GM18873 (cell line): Measurements from ENCODE around the gene DHCR7.

Source experiments
- ATAC-seq: cut with Tn5 transposase; IDR thresholded peaks from one replicate; pipeline ENCODE4 v1.9.1; 2021; ENCODE audit warnings: mild to moderate bottlenecking, moderate library complexity, moderate number of reproducible peaks; ENCODE audit not compliant: unreplicated experiment, low FRiP score

DHCR7 gene, protein sequence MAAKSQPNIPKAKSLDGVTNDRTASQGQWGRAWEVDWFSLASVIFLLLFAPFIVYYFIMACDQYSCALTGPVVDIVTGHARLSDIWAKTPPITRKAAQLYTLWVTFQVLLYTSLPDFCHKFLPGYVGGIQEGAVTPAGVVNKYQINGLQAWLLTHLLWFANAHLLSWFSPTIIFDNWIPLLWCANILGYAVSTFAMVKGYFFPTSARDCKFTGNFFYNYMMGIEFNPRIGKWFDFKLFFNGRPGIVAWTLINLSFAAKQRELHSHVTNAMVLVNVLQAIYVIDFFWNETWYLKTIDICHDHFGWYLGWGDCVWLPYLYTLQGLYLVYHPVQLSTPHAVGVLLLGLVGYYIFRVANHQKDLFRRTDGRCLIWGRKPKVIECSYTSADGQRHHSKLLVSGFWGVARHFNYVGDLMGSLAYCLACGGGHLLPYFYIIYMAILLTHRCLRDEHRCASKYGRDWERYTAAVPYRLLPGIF

DNA sequence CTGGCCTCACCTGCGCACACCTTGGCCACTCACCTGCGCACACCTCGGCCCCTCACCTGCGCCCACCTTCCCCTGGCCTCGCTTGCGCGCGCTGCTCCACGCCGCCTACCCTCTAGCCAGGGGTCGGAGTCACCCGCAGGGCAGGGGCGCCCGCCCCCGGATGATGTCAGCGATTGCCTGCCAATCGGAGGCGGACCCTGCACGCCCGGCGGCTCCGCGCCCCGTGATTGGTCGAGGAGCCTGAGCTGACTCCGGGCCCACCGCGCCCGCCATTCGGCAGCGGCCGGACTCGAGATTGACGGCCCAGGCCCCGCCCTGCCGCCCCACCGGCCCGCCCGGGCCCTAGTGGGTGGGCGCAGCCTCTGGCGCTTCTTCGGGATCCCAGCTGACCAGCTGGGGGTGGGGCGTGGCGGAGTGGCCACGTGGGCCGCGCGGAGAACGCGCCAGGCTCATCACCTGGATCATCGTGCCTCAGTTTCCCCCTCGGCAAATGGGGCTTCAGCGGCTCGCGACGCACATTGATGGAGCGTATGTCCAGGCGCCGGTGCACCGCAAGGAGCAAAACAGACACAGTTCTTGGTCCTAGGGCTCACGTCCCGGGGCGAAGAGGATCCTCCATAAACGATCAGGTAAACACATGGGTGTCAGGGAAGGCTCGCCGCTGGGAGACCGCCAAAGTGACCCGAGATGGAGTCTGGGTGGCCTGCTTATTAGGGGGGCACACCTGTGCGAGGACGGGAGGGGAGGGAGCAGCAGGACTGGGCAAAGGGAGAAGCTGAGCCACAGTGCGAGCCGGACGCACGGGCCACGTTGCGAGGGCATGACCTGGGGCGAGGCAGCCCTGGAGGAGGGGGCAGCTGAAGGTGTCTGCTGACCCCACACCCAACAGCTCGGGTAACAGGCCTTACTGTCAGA, at the start of gene DHCR7:
Gene DHCR7, minus strand, starts transcription at position 137 of the 915 bp plus-strand sequence. CDS start 3,441 bp downstream, outside the sequence.
- ATAC-seq, result peak; percentile 64

DNA sequence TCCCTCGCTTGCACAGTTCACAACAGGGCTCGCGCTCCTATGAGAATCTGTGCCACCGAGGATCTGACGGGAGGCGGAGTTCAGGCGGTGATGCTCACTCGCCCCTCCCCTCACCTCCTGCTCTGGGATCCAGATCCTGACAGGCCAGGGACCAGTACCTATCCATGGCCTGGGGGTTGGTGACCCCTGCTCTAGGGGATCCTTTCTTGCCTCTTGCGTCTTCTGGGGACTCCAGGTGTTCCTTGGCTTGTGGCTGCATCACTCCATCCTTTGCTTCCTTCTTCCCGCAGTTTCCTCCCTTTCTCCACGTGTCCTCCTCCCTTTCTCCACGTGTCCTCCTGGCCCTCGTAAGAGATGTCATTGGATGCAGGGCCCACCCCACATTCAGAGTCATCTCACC, 48.2 kb upstream of the DHCR7 start:
- ATAC-seq, result no peak

DNA sequence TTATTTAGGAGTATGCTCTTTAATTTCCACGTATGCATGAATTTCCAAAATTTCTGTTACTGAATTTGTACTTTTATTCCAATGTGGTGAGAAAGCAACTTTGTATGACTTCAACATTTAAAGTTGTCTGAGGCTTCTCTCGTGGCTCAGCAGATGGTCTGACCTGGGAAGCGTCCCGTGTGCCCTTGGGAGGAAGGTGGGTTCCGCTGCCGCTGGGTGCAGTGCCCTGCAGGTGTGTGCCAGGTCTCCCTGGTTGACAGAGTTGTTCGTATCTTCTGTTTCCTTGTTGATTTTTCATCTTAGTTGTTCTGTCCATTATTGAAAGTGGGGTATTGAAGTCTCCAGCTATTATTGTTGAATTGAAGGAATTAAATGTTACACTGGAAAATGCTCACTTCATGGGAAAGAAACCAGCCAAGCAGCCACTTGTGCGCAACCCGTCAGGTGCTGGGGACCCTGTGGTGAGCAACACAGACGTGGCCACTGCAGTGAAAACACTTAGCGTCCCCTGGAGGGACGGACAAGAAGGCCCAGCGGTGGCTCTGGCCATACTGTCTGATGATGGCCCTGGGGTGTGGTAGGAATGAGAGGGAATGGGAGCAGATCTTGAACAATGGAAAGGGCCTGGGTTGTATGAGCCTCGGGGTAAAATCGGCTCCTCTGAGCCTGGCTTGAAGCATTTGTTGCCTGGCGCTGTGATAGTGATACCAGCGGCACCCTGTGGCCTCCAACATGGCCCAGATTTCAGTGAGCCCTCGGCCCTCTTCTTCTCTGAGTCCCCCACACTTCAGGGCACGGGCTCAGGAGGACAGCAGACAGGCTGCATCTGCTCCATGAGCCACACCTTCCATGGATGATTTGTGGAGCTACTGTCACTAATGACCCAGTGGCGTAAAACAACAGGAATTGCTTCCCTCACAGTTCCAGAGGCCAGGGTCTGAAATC, 47.4 kb upstream of the DHCR7 start:
- no peak for ATAC-seq

DNA sequence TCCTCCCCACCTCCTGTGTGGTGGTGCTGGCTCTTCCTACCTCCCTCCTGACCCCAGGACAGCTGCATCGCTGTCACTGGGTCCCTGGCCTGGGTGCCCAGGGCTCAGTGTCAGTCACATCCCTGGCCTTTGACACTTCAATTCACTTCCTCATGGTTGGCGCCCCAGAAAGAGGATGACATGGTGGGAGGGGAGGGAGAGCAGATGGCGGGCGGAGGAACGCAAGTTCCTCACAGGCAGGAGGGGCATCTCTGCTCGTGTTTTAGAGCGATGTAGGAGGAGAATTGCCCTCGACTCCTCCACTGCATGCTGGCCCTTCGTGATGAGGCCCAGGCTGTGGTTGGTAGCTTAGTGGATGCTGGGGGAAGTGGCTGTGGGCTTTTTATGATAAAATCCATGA, 43.7 kb upstream of the DHCR7 start:
- ATAC-seq, result no peak

DNA sequence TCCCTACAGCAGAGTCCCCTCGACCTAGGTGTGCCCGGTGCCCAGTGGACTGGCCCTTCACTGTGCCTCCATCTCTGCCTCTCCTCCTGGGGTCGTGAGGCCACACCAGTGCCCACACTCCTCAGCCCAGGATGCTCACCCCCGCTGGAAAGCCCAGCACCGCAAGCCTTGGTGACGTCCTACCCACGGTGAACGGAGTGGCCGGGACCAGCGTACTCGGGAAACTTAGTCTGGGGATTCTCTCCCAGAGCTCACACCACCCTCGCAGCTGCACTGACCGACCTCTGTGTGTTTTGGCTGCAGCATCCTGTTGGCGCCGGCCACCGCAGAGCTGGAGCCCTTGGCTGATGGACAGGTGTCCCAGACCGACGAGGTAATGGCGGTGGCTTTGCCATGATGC, 43.3 kb upstream of the DHCR7 start:
- no peak for ATAC-seq

DNA sequence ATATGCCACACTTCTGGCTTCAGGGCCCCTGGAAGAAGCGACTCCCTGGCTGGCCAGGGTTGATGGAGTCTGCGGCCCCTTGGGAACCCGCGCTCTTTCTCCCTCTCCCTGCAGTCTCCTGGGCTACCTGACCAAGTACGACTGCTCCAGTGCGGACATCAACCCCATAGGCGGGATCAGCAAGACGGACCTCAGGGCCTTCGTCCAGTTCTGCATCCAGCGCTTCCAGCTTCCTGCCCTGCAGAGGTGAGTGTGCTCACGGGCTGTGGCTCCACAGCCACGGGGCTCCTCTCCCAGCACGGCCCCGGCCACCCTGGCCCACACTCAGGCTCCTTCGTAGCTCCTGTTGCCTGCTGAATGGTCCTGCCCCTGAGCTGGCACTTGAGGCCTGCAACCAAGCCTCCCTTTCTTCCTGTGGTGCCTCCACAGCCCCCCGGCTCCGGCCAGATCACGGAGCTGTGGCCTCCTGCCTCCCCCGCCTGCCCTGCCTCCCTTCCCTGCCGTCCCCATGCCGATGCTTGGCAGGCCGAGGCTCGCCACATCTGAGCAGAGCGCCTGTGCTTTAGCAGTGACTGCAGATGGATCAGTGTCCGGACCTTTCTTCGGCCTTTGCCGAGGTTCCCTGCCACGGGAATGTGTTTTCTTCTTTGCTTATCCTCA, 42.7 kb upstream of the DHCR7 start:
- no peak for ATAC-seq

DNA sequence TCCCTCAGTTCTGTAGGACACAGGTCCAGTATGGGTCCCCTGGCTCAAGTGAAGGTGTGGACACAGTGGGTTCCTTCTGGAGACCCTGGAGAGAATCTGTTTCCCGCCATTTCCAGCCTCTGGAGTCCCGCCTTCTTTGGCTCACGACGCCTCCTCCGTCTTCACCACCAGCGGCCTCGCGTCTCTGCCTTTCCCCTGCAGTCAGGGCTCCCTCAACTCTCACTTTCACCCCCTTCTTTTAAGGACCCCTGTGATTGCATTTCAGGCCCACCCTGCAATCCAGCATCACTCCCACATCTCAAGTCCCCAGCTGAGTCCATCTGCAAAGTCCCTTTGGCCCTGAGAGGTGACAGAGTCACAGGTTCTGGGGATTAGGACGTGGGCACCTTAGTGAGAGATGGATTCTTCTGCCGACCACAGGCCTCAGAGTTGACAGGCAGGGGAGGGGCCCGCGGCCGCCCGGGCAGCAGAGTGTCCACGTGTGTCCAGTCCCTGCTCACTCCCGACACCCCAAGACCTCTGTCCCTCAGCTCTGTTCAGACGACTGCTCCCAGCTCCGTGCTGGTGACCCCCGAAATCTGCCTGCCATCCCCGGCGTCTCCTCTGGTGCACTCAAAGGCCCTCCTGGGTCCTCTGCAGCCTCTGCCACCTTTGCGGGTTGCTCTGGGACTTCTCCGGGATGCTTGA, 42.0 kb upstream of the DHCR7 start:
- ATAC-seq, result no peak

DNA sequence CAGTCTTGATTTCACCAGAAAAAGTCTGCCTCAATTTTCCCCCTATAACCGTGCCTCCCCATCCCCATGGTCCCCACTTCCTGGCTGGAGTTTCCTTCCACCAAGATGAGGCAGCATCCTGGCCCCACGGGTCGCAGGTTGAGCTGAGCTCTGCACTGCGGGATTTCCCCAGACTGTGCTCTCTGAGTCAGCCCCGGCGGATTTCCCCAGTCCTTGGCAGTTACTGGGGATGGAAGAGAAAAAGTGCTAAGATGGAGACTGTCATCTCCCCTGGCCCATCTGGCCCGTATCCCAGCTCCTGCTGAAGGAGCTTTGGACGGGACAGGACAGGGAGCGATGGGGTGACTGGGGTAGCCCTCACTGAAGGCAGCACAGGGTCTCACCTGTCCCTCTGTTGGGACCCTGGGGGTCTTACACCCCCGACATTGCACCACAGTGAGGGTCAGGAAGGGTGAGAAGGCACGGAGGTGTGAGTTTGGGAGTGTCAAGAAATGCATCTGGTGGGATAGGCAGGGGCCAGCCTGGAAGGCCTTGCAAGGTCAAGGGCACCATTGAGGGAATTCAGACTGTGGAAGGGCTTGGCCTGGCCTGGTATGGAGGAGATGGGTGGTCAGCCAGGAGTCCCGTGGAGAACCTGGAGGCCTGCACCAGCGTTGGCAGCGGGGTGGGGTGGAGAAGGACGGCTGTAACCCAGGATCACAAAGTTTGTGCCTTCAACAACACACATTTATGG, 41.3 kb upstream of the DHCR7 start:
- ATAC-seq, result no peak

DNA sequence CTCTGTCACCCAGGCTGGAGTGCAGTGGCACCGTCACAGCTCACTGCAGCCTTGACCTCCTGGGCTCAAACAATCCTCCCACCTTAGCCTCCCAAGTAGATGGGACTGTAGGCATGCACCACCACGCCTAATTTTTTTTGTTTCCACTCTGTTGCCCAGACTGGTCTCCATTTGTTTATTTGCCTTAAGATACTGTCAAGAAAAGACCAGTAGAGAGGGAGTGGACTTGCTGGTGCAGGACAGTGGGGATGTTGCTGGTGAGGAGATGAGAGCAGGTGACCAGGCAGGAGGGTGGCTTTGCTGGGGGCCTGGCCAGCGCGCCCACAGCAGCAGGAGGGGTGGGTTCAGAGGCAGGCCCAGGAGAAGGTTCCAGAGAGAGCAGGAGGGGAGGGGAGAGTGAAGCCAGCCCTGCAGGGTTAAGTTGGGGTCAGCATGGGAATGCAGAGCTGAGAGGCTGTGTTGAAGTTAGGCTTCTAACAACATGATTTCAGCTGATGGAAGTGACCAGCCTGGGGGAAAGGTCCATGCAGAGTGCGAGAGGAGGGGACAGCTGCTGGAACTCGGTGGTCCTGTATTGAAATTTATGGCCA, 40.6 kb upstream of the DHCR7 start:
- ATAC-seq, result no peak

DNA sequence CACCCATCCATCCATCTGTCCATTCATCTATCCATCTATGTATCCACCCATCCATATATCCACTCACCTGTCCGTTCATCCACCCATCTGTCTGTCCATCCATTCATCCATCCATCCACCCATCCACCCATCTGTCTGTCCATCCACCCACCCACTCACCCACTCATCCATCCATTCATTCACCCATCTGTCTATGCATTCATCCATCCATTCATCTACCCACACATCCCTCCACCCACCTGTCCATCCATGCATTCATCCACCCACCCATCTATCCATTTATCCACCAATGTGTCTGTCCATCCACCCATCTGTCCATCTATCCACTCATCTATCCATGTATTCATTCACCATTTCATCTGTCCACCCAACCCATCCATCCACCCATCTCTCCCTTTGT, 38.1 kb upstream of the DHCR7 start:
- ATAC-seq, result no peak

DNA sequence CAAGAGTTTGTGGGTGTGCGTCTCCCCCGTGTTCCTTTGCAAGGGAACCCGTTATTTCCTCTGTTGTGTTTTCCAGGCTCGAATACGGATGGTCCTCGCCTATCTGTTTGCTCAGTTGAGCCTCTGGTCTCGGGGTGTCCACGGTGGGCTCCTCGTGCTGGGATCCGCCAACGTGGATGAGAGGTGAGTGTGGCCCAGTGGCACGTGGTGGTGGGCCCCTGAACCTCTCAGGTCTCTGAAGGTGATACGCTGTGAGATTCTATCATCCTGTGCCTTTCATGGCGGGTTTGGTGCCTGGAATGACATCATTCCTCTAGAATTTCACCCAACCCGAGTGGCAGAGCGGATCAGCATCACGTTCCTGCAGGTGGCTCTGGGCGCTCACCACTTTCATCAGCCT, 37.3 kb upstream of the DHCR7 start:
- ATAC-seq, result no peak

DNA sequence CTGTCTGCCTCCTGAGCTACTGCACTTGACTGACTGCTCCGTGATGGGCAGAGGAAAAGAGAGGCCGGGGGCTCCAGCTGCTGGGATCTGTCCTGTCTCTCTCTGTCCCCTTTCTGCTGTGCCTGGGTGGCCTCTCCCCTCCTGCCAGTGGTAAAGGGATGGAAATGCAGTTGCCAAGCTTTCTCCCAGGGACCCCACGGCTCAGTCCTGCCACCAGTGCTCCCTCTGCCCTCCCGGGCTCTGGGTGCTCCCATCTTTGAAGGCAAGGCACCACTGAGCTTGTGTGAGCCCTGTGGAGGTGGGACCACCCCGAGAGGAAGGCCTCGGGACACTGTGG, 36.8 kb upstream of the DHCR7 start:
- ATAC-seq, result no peak

DNA sequence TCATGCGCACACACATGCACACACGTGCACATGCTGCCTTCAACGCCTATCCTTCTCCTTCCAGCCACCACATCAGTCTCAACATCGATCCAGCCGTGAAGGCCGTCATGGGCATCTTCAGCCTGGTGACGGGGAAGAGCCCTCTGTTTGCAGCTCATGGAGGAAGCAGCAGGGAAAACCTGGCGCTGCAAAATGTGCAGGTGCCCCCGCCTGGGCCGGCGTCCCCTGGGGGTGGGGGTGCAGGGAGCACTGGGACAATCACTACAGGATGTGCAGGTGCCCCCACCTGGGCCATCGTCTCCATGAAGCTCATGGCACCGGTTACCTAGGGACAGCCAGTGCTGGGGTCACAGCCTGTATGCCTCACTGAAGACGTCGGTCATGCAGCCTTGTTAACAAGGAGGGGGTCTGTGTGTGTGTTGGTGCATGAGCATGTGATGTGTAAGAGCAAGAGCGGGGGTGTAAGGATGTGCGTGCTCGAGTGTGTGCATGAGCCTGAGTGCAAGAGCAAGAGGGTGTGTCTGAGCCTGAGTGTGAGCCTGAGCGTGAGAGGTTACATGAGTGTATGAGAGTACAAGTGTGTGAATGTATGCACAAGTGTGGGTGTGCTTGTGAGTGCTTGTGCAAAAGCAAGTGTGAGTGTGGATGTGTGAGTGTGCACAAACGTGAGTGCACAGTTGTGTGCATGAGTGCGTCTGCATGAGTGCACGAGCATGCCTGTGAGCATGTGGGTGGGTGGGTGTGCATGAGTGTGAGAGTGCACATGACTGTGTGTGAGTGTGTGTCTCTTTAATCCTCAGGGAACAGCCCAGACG, 36.3 kb upstream of the DHCR7 start:
- no peak for ATAC-seq

DNA sequence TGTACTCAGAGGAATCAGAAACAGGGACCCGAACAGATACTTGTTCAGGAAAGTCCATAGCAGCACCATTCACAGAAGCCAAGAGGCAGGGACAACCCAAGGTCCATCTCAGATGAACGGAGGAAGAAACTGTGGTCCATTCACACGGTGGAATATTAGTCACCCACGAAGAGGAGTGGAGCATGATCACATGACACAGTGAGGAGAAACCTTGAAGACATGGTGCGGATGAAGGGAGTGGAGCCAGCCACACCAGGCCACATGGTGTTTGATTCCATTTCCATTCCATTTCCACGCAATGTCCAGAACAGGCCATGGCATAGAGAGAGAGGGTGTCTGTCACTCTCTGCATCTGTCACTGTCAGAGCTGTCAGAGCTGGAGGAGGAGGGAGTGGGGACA, 35.5 kb upstream of the DHCR7 start:
- no peak for ATAC-seq

DNA sequence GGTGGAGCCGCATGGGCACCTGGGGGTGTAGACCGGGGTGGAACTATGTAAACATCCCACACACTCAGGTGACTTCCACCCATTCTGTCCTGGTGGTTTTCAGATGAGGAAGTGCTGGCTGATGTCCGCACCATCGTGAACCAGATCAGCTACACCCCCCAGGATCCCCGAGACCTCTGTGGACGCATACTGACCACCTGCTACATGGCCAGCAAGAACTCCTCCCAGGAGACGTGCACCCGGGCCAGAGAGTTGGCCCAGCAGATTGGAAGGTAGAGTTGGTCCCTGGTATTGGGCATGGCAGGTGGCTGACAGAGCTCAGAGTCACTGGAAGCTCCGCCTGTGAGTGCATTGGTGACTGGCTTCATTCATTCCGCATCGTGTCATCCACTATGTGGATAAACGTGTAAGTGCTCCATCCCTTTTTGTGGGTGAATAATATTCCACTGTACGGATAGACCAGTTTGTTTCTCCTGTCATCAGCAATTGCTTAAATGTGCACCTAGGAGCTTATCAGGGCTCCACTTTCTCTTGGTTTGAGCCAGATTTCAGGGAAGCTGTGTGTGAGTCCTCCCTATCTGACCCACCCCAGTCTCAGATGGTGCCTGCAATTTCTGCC, 34.7 kb upstream of the DHCR7 start:
- no peak for ATAC-seq

DNA sequence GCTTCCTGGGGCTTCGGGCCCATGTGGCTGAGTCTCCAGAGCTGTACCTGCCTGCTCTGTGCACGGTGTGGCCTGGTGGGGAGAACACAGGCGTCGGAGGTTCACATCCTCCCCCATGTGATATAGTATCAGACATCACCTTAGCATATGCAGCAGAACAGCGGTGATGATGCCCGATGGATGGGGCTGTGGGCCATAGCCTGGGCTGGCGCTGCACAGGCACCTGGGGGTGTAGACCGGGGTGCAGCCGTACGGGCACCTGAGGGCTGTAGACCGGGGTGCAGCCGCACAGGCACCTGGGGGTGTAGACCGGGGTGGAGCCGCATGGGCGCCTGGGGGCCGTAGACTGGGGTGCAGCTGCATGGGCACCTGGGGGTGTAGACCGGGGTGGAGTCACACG, 34.0 kb upstream of the DHCR7 start:
- no peak for ATAC-seq
